ENCODE data around the gene GNB1L.

DNA sequence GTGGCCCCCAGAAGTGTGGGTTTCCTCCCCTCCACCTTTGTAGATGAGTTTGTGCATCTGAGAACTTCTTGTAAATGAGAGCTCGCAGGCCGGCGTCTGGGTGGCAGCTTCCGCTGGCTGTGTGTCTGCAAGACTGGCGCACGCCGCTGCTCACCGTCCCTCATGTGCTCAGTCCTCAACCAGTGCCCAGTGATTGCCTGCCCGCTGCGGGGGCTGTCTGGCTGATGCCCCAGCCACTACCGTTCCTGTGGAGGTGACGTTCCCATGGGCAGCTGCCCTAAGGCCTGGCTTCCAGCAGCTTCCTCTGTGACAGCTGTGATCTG lies 85.3 kb downstream of the GNB1L start:
- TF ChIP-seq, protein P1, sequence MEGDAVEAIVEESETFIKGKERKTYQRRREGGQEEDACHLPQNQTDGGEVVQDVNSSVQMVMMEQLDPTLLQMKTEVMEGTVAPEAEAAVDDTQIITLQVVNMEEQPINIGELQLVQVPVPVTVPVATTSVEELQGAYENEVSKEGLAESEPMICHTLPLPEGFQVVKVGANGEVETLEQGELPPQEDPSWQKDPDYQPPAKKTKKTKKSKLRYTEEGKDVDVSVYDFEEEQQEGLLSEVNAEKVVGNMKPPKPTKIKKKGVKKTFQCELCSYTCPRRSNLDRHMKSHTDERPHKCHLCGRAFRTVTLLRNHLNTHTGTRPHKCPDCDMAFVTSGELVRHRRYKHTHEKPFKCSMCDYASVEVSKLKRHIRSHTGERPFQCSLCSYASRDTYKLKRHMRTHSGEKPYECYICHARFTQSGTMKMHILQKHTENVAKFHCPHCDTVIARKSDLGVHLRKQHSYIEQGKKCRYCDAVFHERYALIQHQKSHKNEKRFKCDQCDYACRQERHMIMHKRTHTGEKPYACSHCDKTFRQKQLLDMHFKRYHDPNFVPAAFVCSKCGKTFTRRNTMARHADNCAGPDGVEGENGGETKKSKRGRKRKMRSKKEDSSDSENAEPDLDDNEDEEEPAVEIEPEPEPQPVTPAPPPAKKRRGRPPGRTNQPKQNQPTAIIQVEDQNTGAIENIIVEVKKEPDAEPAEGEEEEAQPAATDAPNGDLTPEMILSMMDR (IDR thresholded peaks at IDR 0.05; ENCODE audit: poor library complexity, severe bottlenecking), result no peak
- TF ChIP-seq, protein P2, sequence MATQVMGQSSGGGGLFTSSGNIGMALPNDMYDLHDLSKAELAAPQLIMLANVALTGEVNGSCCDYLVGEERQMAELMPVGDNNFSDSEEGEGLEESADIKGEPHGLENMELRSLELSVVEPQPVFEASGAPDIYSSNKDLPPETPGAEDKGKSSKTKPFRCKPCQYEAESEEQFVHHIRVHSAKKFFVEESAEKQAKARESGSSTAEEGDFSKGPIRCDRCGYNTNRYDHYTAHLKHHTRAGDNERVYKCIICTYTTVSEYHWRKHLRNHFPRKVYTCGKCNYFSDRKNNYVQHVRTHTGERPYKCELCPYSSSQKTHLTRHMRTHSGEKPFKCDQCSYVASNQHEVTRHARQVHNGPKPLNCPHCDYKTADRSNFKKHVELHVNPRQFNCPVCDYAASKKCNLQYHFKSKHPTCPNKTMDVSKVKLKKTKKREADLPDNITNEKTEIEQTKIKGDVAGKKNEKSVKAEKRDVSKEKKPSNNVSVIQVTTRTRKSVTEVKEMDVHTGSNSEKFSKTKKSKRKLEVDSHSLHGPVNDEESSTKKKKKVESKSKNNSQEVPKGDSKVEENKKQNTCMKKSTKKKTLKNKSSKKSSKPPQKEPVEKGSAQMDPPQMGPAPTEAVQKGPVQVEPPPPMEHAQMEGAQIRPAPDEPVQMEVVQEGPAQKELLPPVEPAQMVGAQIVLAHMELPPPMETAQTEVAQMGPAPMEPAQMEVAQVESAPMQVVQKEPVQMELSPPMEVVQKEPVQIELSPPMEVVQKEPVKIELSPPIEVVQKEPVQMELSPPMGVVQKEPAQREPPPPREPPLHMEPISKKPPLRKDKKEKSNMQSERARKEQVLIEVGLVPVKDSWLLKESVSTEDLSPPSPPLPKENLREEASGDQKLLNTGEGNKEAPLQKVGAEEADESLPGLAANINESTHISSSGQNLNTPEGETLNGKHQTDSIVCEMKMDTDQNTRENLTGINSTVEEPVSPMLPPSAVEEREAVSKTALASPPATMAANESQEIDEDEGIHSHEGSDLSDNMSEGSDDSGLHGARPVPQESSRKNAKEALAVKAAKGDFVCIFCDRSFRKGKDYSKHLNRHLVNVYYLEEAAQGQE (IDR thresholded peaks at IDR 0.05; ENCODE audit: borderline replicate concordance), result no peak
- TF ChIP-seq RAD21 (conservative IDR thresholded peaks at IDR 0.05) (no peak), SMC3 (conservative IDR thresholded peaks at IDR 0.05; ENCODE audit: poor library complexity) (no peak), EZH2 (IDR thresholded peaks at IDR 0.05; ENCODE audit: borderline replicate concordance, insufficient read depth, low read length, poor library complexity, severe bottlenecking) (no peak), POLR2AphosphoS5 (IDR thresholded peaks at IDR 0.05) (no peak), MXI1 (conservative IDR thresholded peaks at IDR 0.05; ENCODE audit: poor library complexity, severe bottlenecking) (no peak)
